HUES6 (cell line): ENCODE measurements around the gene ZNF154.
"Not testable (repeated sequence)": the region's sequence is repeated elsewhere in the genome, so short reads cannot be mapped to it uniquely, and the experiment has no call there.

Experiments
- H3K27ac ChIP-seq: 2 replicates; pipeline ENCODE4 v1.7.0; 2013; ENCODE audit warnings: low read depth, mild to moderate bottlenecking, low read length, inconsistent platforms
- H3K27me3 ChIP-seq: 2 replicates; pipeline ENCODE4 v1.6.1; 2013; ENCODE audit warnings: low read length; ENCODE audit not compliant: control insufficient read depth, insufficient read depth
- H3K36me3 ChIP-seq: 2 replicates; pipeline ENCODE4 v1.6.1; 2013; ENCODE audit warnings: low read length; ENCODE audit not compliant: control insufficient read depth, insufficient read depth
- H3K4me1 ChIP-seq: 2 replicates; pipeline ENCODE4 v1.6.1; 2013; ENCODE audit warnings: low read length; ENCODE audit not compliant: control insufficient read depth, insufficient read depth
- H3K4me3 ChIP-seq: 2 replicates; pipeline ENCODE4 v1.5.1; 2013; ENCODE audit warnings: low read depth, low read length
- H3K9ac ChIP-seq: one replicate; pipeline ENCODE4 v1.6.1; 2013; ENCODE audit warnings: mild to moderate bottlenecking, low read length
- H3K9me3 ChIP-seq: 2 replicates; pipeline ENCODE4 v1.6.1; 2013; ENCODE audit warnings: low read depth, low read length; ENCODE audit not compliant: control insufficient read depth, insufficient read depth

The ZNF154 gene

DNA sequence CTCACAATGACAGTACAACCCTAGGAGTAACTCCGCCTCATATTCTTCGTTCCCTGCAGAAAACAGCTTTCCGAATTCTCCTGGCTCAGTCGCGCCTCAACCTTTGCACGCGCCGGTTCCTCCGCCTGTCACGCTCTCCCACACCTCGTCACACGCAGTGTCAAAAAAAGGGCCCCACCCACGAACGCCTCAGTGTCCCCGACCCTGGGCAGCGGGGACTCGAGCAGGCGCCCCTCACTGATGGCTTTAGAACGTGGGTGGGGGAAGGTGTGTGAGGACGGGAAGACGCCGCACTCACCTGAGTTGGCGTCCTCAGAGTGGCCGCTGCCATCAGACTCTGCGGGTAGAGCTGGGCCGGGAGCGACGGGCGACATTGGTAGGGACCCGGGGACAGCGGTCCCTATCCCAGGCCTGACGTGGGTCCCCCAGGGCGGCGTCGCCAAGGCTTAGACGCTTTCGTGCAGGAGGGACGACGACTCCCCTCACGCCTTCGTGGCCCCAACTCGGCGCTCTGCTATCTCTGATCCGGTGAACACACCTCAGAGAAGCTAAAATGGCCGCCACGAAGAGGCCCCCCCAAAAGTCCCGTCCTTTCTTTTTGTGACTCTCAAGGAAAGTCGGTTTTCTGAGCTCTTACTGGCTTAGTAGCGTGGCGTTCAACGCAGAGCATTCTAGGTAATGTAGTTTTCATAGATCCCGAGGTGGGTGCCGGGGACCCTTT, at the start of gene ZNF154:
TSS of gene ZNF154 (minus strand) at position 564 of the 721 bp plus-strand sequence. CDS start at position 331, 233 bp downstream.
- peaks cover 2% of the 10 kb centered on the region; the same call in 1 of the 2 replicates for H3K4me1 ChIP-seq
- peak within 1 kb of the TSS; percentile 88 for H3K4me3 ChIP-seq
- no peaks in the 10 kb centered on the region for H3K27me3 ChIP-seq
- H3K9me3 ChIP-seq = no peaks in the 10 kb centered on the region; the same call in 1 of the 2 replicates
- peak within 1 kb of the TSS; percentile 69 for H3K9ac ChIP-seq
- H3K36me3 ChIP-seq = peaks cover 26% of the 10 kb centered on the region
- H3K27ac ChIP-seq = peak within 1 kb of the TSS; percentile 68; the same call in 1 of the 2 replicates

DNA sequence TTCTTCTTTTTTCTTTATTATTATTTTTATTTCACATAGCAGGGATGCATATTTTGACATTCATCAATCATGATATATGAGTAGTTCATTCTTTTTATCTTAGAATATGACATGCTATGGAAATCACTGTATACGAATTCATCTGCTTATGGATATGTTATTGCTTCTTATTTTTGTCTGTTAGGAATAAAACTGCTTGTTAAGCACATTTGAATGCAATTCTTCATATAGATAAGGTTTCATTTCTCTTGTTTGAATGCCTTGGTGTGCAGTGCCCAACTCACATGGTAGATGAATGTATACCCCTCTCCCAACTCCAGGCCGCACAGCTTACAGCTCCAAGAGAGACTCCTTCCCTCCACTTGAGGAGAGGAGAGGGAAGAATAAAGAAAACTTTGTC, 48.9 kb upstream of the ZNF154 start:
- Histone ChIP-seq H3K27ac (no peak overlapping the region), H3K9me3 (no peaks in the 10 kb centered on the region), H3K9ac (no peak overlapping the region), H3K36me3 (peaks cover 82% of the 10 kb centered on the region), H3K27me3 (no peaks in the 10 kb centered on the region), H3K4me1 (no peaks in the 10 kb centered on the region), H3K4me3 (no peak overlapping the region)

DNA sequence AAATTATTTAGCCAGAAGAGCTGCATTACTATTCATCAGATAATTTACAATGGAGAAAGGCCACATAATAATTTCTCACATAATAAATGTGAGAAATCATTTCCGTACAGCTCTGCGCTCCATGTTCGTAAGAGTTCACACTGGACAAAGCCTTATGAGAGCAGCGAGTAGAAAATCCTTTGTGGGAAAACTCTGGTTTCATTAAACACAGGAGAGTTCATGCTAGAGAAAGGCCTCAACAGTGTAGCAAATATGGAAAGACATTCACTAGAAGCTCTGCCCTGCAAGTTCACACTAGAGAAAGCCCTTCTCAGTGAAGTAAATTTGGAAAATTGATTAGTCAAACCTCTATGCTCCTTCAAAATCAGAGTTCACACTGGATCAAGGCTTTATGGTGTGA, 46.0 kb upstream of the ZNF154 start:
- no peaks in the 10 kb centered on the region for H3K9me3 ChIP-seq
- no peak overlapping the region for H3K4me3 ChIP-seq
- no peaks in the 10 kb centered on the region for H3K27me3 ChIP-seq
- peaks cover 97% of the 10 kb centered on the region for H3K36me3 ChIP-seq
- no peaks in the 10 kb centered on the region for H3K4me1 ChIP-seq
- no peak overlapping the region for H3K27ac ChIP-seq
- no peak overlapping the region for H3K9ac ChIP-seq

DNA sequence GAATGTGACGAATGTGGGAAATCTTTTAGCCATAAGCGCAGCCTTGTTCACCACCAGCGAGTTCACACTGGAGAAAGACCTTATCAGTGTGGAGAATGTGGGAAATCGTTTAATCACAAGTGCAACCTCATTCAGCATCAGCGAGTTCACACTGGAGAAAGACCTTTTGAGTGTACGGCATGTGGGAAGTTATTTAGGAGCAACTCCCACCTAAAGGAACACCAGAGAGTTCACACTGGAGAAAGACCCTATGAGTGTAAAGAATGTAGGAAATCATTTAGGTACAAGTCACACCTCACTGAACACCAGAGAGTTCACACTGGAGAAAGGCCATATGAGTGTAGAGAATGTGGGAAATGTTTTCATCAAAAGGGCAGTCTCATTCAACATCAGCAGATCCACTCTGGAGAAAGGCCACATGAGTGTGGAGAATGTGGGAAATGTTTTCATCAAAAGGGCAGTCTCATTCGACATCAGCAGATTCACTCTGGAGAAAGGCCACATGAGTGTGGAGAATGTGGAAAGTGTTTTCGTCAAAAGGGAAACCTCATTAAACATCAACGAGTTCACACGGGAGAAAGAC, 45.2 kb upstream of the ZNF154 start:
- Histone ChIP-seq H3K9me3 (no peaks in the 10 kb centered on the region), H3K4me1 (no peaks in the 10 kb centered on the region), H3K27ac (no peak overlapping the region), H3K27me3 (no peaks in the 10 kb centered on the region), H3K36me3 (peaks cover 97% of the 10 kb centered on the region), H3K4me3 (no peak overlapping the region), H3K9ac (no peak overlapping the region)

- Histone ChIP-seq H3K27me3 (no peaks in the 10 kb centered on the region), H3K27ac (no peak overlapping the region), H3K9ac (no peak overlapping the region), H3K36me3 (peaks cover 45% of the 10 kb centered on the region), H3K4me3 (peak overlapping the region; percentile 90), H3K4me1 (peaks cover 5% of the 10 kb centered on the region), H3K9me3 (no peaks in the 10 kb centered on the region)
Measured at GRCh38 chr19:57748029-57748428, 39.0 kb upstream of the ZNF154 start.

- H3K27ac ChIP-seq = peak overlapping the region; percentile 72; the same call in 1 of the 2 replicates
- H3K9me3 ChIP-seq = no peaks in the 10 kb centered on the region
- peaks cover 39% of the 10 kb centered on the region for H3K36me3 ChIP-seq
- peaks cover 5% of the 10 kb centered on the region for H3K4me1 ChIP-seq
- H3K4me3 ChIP-seq = peak overlapping the region; percentile 90
- H3K9ac ChIP-seq = peak overlapping the region; percentile 86
- no peaks in the 10 kb centered on the region for H3K27me3 ChIP-seq
Measured at GRCh38 chr19:57747472-57747807, 38.4 kb upstream of the ZNF154 start.

DNA sequence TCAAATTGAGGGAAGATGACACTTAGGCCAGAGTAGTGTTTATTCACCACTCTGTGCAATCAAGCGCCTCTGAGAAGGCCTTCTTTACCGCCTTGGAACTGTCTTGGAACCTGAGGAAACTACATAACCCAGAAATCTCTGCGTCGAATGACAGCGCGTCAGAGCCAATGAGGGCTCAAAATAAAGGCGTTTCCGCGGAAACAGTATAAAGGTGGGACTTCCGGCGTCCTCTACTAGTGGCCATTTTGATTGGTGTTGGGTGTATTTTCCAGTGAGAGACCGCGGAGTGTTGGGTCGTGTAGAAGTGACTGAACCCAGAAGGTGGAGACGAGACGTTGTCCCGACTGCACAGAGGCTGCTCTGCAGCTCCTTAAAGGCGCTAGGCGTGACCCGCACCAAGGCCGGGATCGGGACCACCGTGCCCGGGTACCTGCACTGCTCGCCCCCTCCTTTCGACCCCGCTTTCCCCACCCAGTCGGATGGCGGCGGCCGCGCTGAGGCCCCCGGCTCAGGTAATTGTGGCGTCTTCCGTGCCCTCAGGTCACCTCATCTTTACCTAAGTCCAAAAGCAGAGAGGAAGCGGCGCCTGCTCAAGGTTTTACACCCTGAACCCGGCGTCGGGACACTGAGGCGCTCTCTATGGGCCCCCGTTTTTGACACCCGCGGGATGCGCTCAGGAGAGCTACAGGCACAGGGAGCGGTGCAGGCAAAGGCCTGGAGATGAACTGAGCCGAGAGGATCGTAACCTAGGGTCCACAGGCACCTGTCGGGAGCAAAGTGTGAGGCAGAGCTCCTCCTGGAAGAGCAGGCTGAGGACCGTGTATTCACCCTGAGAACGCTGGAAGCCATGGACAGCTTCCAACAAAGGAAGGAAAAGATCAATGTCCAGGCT, 37.8 kb upstream of the ZNF154 start, which contains the start of gene ZNF776:
TSS of gene ZNF776 (plus strand) at position 236 of the 892 bp plus-strand sequence. CDS start at position 480, 244 bp downstream.
- Histone ChIP-seq H3K27me3 (no peaks in the 10 kb centered on the region), H3K36me3 (peaks cover 33% of the 10 kb centered on the region), H3K27ac (peak within 1 kb of the TSS; percentile 72; the same call in 1 of the 2 replicates), H3K4me1 (peaks cover 5% of the 10 kb centered on the region), H3K9me3 (no peaks in the 10 kb centered on the region), H3K9ac (peak within 1 kb of the TSS; percentile 86), H3K4me3 (peak within 1 kb of the TSS; percentile 90)

DNA sequence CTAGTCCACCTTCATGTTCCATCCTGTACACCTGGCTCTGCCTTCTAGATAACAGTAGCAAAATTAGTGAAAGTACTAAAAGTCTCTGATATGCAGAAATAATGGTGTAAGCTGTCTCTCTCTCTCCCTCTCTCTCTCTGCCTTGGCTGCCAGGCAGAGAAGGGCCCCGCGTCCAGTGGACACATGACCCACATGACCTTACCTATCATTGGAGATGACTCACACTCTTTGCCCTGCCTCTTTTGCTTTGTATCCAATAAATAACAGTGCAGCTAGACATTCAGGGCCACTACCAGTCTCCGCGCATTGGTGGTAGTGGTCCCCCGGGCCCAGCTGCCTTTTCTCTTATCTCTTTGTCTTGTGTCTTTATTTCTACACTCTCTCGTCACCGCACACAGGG, 29.8 kb upstream of the ZNF154 start:
- not testable (repeated sequence) for H3K4me3 ChIP-seq, H3K4me1 ChIP-seq, H3K27ac ChIP-seq, H3K36me3 ChIP-seq, H3K27me3 ChIP-seq, H3K9ac ChIP-seq, H3K9me3 ChIP-seq

- not testable (repeated sequence) for H3K36me3 ChIP-seq, H3K27ac ChIP-seq, H3K4me1 ChIP-seq, H3K4me3 ChIP-seq, H3K9ac ChIP-seq, H3K27me3 ChIP-seq, H3K9me3 ChIP-seq
Measured at GRCh38 chr19:57738320-57738719, 29.3 kb upstream of the ZNF154 start.

DNA sequence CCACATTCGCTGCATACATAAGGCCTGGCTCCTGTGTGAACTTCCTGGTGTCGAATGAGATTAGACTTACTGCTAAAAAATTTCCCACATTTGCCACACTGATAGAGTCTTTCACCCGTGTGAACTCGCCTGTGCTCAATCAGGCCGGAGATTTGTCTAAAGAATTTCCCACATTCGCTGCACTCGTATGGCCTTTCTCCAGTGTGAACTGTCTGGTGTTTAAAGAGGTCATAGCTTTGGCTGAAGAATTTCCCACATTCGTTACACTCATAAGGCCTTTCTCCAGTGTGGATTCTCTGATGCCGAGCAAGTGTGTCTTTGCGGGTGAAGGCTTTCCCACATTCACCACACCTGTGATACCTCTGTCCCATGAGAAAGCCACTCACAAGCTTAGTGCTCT, 11.9 kb upstream of the ZNF154 start:
- no peaks in the 10 kb centered on the region for H3K4me1 ChIP-seq
- H3K9me3 ChIP-seq = peaks cover 41% of the 10 kb centered on the region
- peaks cover 38% of the 10 kb centered on the region for H3K36me3 ChIP-seq
- H3K27me3 ChIP-seq = no peaks in the 10 kb centered on the region
- H3K27ac ChIP-seq = no peak overlapping the region
- no peak overlapping the region for H3K4me3 ChIP-seq
- no peak overlapping the region for H3K9ac ChIP-seq
